ENCODE measurements around the gene SULT1C2.

DNA sequence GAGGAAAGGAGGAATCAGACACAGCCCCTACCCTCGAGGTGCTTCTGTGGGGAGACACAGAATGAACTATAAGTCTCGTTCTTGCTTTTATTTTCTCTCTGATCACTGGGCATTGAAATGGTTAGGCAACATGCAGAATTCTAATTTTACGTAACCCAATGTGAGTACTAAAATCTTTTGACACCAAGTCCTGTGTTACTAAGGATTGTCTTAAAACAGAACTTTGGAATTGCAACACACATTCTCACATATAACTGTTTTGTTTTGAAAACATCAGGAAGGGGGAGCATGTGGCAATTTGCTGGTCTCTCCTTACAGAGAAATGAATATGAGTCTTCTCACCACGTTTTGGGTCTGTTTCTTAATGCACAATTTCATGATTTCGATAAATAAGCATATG is 65.4 kb downstream of the SULT1C2 start:
- TF ChIP-seq, protein P1, sequence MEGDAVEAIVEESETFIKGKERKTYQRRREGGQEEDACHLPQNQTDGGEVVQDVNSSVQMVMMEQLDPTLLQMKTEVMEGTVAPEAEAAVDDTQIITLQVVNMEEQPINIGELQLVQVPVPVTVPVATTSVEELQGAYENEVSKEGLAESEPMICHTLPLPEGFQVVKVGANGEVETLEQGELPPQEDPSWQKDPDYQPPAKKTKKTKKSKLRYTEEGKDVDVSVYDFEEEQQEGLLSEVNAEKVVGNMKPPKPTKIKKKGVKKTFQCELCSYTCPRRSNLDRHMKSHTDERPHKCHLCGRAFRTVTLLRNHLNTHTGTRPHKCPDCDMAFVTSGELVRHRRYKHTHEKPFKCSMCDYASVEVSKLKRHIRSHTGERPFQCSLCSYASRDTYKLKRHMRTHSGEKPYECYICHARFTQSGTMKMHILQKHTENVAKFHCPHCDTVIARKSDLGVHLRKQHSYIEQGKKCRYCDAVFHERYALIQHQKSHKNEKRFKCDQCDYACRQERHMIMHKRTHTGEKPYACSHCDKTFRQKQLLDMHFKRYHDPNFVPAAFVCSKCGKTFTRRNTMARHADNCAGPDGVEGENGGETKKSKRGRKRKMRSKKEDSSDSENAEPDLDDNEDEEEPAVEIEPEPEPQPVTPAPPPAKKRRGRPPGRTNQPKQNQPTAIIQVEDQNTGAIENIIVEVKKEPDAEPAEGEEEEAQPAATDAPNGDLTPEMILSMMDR (IDR thresholded peaks at IDR 0.05) = no peak
- TF ChIP-seq POLR2A (IDR thresholded peaks at IDR 0.05) = no peak
